ENCODE data around the gene PDE4D. TPM values are rescaled to one million over a fixed set of nuclear protein-coding genes. Genes with fewer than 3 reads are reported as not detected.
"Not testable (repeated sequence)": the region's sequence is repeated elsewhere in the genome, so short reads cannot be mapped to it uniquely, and the experiment has no call there.

Gene PDE4D
- total RNA-seq, 1 donor from 2014 or later: 13.2 TPM

DNA sequence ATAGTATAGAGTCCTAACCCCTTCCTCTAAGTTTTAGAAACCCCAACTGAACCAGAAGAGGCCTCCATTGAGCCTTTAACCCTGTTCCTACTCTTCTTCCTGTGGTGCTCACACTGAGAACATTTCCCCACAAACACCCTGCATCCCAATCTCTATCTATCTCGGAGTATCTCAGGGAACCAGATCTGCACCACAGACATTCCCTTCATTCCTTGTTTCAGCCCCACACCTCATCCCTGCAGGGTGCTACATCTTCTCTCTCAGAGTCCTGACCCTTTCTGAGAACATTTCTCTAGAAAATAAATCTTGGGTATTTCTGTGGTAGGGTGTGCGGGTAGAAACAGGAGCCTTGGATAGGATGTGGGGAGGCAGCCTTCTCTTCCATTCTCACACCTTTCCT, 507.8 kb downstream of the PDE4D start:
- H3K4me3 Mint-ChIP-seq (ENCODE audit: unreplicated experiment): no peak overlapping the region
- no peak for DNase-seq
- no peaks in the 10 kb centered on the region for H3K27me3 Mint-ChIP-seq (ENCODE audit: unreplicated experiment)
- no peaks in the 10 kb centered on the region for H3K36me3 Mint-ChIP-seq (ENCODE audit: unreplicated experiment)
- TF ChIP-seq CTCF (IDR thresholded peaks at IDR 0.05; ENCODE audit: partially characterized antibody, unreplicated experiment): no peak
- H3K4me1 Mint-ChIP-seq (ENCODE audit: low read depth, unreplicated experiment): no peaks in the 10 kb centered on the region
- H3K27ac Mint-ChIP-seq (ENCODE audit: unreplicated experiment): no peak overlapping the region
- H3K9me3 Mint-ChIP-seq (ENCODE audit: unreplicated experiment): no peaks in the 10 kb centered on the region

DNA sequence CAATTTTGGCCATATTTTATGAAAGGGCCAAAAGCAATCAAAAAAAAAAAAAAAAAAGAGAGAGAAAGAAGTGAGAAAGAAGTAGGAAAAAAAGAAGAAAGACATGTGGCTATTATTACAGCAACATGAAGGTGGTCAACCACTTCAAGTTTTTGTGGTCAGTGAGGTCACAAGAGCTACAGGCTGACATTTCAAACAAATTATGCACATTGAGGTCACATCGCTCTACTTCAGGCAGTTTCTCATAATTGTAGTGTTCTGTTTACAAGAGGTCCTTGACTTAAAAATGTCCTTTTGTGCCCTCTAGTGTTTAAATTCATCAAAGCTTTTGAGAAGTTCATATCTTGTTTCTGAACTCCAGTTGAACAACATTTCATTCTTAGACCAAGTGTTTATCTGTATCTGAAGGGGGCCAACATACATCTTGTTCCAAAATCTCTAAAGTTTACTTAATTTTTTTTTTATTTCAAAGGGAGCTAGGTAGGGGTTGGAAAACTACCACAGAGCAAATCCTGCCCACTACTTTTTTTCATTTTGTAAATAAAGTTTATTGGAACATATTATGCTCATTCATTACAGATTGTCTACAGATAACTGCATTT, 513.1 kb downstream of the PDE4D start:
- TF ChIP-seq CTCF (IDR thresholded peaks at IDR 0.05; ENCODE audit: partially characterized antibody, unreplicated experiment): peak; percentile 56
- Mint-ChIP-seq H3K4me1 (ENCODE audit: low read depth, unreplicated experiment) (peaks cover 3% of the 10 kb centered on the region), H3K27me3 (ENCODE audit: unreplicated experiment) (no peaks in the 10 kb centered on the region), H3K9me3 (ENCODE audit: unreplicated experiment) (peaks cover 3% of the 10 kb centered on the region), H3K4me3 (ENCODE audit: unreplicated experiment) (no peak overlapping the region), H3K36me3 (ENCODE audit: unreplicated experiment) (peaks cover 8% of the 10 kb centered on the region), H3K27ac (ENCODE audit: unreplicated experiment) (no peak overlapping the region)
- DNase-seq: no peak

DNA sequence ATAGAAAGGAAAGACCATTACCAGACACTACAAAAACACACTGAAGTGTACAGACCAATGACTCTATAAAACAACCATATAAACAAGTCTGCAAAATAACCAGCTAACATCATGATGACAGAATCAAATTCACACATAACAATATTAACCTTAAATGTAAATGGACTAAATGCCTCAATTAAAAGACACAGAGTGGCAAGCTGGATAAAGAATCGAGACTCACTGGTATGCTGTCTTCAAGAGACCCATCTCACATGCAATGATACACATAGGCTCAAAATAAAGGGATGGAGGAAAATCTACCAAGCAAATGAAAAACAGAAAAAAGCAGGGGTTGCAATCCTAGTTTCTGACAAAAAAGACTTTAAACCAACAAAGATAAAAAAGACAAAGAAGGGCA, 519.5 kb downstream of the PDE4D start:
- H3K4me1 Mint-ChIP-seq (ENCODE audit: low read depth, unreplicated experiment); H3K4me3 Mint-ChIP-seq (ENCODE audit: unreplicated experiment); H3K27ac Mint-ChIP-seq (ENCODE audit: unreplicated experiment); H3K27me3 Mint-ChIP-seq (ENCODE audit: unreplicated experiment); DNase-seq; H3K9me3 Mint-ChIP-seq (ENCODE audit: unreplicated experiment): not testable (repeated sequence)
- H3K36me3 Mint-ChIP-seq (ENCODE audit: unreplicated experiment): peaks cover 21% of the 10 kb centered on the region

DNA sequence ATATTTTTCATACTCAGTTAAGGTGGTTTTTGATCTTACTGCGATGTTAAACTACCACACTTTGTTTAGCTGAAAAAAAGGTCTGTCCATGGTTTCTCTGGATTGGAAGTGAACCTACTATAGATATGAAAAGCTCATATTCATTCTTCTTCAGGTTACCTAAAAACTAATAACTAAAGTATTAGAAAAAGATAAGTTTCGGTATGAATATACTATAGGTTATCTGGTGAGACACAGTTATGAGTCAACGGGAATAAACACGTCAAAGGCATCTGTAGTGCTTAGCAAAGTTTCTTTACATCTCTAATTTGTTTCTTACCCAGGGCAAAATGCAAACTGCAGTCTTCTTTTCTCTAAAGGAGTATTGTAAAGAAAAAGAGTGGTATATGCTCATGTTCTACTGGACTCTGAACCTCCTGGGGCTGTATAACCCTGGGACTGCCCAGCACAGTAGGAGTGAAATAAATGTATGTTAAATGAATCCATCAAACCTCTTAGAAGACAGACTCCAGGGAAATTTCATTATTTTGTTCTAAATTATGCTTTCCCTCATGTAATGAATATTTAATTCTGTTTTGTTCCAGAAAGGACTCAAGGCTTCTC, 521.9 kb downstream of the PDE4D start:
- DNase-seq: no peak
- H3K27me3 Mint-ChIP-seq (ENCODE audit: unreplicated experiment): peaks cover 2% of the 10 kb centered on the region
- peaks cover 21% of the 10 kb centered on the region for H3K36me3 Mint-ChIP-seq (ENCODE audit: unreplicated experiment)
- no peaks in the 10 kb centered on the region for H3K4me1 Mint-ChIP-seq (ENCODE audit: low read depth, unreplicated experiment)
- peaks cover 6% of the 10 kb centered on the region for H3K9me3 Mint-ChIP-seq (ENCODE audit: unreplicated experiment)
- H3K27ac Mint-ChIP-seq (ENCODE audit: unreplicated experiment): no peak overlapping the region
- no peak overlapping the region for H3K4me3 Mint-ChIP-seq (ENCODE audit: unreplicated experiment)
- no peak for TF ChIP-seq CTCF (IDR thresholded peaks at IDR 0.05; ENCODE audit: partially characterized antibody, unreplicated experiment)

- Mint-ChIP-seq H3K4me1 (ENCODE audit: low read depth, unreplicated experiment) (no peaks in the 10 kb centered on the region), H3K4me3 (ENCODE audit: unreplicated experiment) (no peak overlapping the region), H3K36me3 (ENCODE audit: unreplicated experiment) (peaks cover under 1% of the 10 kb centered on the region), H3K9me3 (ENCODE audit: unreplicated experiment) (no peaks in the 10 kb centered on the region), H3K27me3 (ENCODE audit: unreplicated experiment) (no peaks in the 10 kb centered on the region), H3K27ac (ENCODE audit: unreplicated experiment) (no peak overlapping the region)
- no peak for TF ChIP-seq CTCF (IDR thresholded peaks at IDR 0.05; ENCODE audit: partially characterized antibody, unreplicated experiment)
- DNase-seq: no peak
These were observed 524.6 kb downstream of the PDE4D start for GRCh38 chr5:59368951-59369350.
